Glutamatergic neuron (in vitro differentiated cells): ENCODE measurements around the gene SLC6A11. TPM values are rescaled to one million over a fixed set of nuclear protein-coding genes. Genes with fewer than 3 reads are reported as not detected.

ENCODE experiments used
- DNase-seq: peaks from one replicate; pipeline ENCODE4 v3.0.0; 2022
- H3K27ac Mint-ChIP-seq: one replicate; pipeline ENCODE4 v1.8.0; 2020; ENCODE audit warnings: mild to moderate bottlenecking, mixed read lengths, inconsistent platforms; ENCODE audit not compliant: unreplicated experiment
- H3K27me3 Mint-ChIP-seq: one replicate; pipeline ENCODE4 v1.8.0; 2020; ENCODE audit warnings: mild to moderate bottlenecking, moderate library complexity, mixed read lengths, inconsistent platforms; ENCODE audit not compliant: unreplicated experiment
- H3K36me3 Mint-ChIP-seq: one replicate; pipeline ENCODE4 v1.8.0; 2020; ENCODE audit warnings: mild to moderate bottlenecking, mixed read lengths, inconsistent platforms; ENCODE audit not compliant: unreplicated experiment
- H3K4me1 Mint-ChIP-seq: one replicate; pipeline ENCODE4 v1.8.0; 2020; ENCODE audit warnings: mild to moderate bottlenecking, low read depth, mixed read lengths, inconsistent platforms; ENCODE audit not compliant: unreplicated experiment
- H3K4me3 Mint-ChIP-seq: one replicate; pipeline ENCODE4 v1.8.0; 2020; ENCODE audit warnings: mild to moderate bottlenecking, mixed read lengths, inconsistent platforms; ENCODE audit not compliant: unreplicated experiment
- H3K9me3 Mint-ChIP-seq: one replicate; pipeline ENCODE4 v1.8.0; 2020; ENCODE audit warnings: mild to moderate bottlenecking, moderate library complexity, mixed read lengths, inconsistent platforms; ENCODE audit not compliant: unreplicated experiment
- total RNA-seq: library from RNA; stranded (reverse); fragmentation: NEBNext Ultra II Directional; extraction: Animal tissue kit (Norgen Biotek cat#: 25700); gene quantifications from one replicate; pipeline ENCODE4 v1.2.1, GENCODE V29; 2021; ENCODE audit not compliant: unreplicated experiment
- TF ChIP-seq, protein P1 (sequence below): fragments of 200-600 bp; sonication (generic); IDR thresholded peaks from one replicate; pipeline ENCODE4 v1.5.0; 2021; ENCODE audit not compliant: partially characterized antibody, unreplicated experiment

SLC6A11 gene
- total RNA-seq, 1 donor from 2014 or later: not detected

DNA sequence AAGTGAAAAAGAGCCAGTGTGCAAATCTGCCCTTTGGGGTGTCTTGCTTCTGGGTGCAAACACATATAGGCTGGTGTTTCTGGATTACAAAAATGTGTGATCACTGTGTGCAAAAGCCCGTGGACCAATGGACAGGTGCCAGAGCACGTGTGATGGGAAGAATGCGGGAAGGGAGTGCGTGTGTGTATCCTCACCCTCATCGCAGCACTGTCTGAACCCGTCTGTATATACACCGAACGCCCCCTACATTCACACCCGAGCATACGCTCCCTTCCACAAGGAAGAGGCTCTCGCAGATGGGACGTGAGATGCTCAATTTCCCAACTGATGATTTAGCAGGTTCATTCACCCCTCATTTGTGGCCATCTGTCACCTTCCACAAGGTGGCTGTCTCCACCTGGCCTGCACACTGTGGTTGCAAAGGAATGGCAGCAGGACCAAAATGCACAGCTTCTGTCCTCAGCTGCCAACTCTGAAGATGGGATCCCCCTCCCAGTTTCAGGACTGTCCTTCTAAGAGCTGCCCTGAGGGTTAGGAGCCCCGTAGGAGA, 157.1 kb downstream of the SLC6A11 start:
- Mint-ChIP-seq H3K27ac (no peak overlapping the region), H3K4me1 (peaks cover 23% of the 10 kb centered on the region), H3K9me3 (peaks cover 14% of the 10 kb centered on the region), H3K36me3 (peaks cover 4% of the 10 kb centered on the region), H3K4me3 (no peak overlapping the region), H3K27me3 (peaks cover 19% of the 10 kb centered on the region)
- no peak for DNase-seq
- TF ChIP-seq, protein P1, sequence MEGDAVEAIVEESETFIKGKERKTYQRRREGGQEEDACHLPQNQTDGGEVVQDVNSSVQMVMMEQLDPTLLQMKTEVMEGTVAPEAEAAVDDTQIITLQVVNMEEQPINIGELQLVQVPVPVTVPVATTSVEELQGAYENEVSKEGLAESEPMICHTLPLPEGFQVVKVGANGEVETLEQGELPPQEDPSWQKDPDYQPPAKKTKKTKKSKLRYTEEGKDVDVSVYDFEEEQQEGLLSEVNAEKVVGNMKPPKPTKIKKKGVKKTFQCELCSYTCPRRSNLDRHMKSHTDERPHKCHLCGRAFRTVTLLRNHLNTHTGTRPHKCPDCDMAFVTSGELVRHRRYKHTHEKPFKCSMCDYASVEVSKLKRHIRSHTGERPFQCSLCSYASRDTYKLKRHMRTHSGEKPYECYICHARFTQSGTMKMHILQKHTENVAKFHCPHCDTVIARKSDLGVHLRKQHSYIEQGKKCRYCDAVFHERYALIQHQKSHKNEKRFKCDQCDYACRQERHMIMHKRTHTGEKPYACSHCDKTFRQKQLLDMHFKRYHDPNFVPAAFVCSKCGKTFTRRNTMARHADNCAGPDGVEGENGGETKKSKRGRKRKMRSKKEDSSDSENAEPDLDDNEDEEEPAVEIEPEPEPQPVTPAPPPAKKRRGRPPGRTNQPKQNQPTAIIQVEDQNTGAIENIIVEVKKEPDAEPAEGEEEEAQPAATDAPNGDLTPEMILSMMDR: no peak

- TF ChIP-seq, protein P1: no peak
- H3K36me3 Mint-ChIP-seq: peaks cover 4% of the 10 kb centered on the region
- peaks cover 7% of the 10 kb centered on the region for H3K9me3 Mint-ChIP-seq
- H3K4me1 Mint-ChIP-seq: peaks cover 16% of the 10 kb centered on the region
- no peak for DNase-seq
- no peak overlapping the region for H3K4me3 Mint-ChIP-seq
- no peak overlapping the region for H3K27ac Mint-ChIP-seq
- H3K27me3 Mint-ChIP-seq: peaks cover 15% of the 10 kb centered on the region
These were observed 158.1 kb downstream of the SLC6A11 start for GRCh38 chr3:10974131-10974530.

- Mint-ChIP-seq H3K4me1 (peaks cover 14% of the 10 kb centered on the region), H3K36me3 (peaks cover 4% of the 10 kb centered on the region), H3K27me3 (peaks cover 15% of the 10 kb centered on the region), H3K27ac (no peak overlapping the region), H3K4me3 (no peak overlapping the region), H3K9me3 (peaks cover 7% of the 10 kb centered on the region)
- DNase-seq: no peak
- TF ChIP-seq, protein P1: no peak
These were observed 158.8 kb downstream of the SLC6A11 start for GRCh38 chr3:10974746-10975375.

GRCh38 chr3:10975695-10976234, 159.7 kb downstream of the SLC6A11 start:
- Mint-ChIP-seq H3K4me3 (no peak overlapping the region), H3K9me3 (peaks cover 7% of the 10 kb centered on the region), H3K27me3 (peaks cover 15% of the 10 kb centered on the region), H3K4me1 (peaks cover 14% of the 10 kb centered on the region), H3K27ac (no peak overlapping the region), H3K36me3 (peaks cover 4% of the 10 kb centered on the region)
- DNase-seq: no peak
- TF ChIP-seq, protein P1: no peak

DNA sequence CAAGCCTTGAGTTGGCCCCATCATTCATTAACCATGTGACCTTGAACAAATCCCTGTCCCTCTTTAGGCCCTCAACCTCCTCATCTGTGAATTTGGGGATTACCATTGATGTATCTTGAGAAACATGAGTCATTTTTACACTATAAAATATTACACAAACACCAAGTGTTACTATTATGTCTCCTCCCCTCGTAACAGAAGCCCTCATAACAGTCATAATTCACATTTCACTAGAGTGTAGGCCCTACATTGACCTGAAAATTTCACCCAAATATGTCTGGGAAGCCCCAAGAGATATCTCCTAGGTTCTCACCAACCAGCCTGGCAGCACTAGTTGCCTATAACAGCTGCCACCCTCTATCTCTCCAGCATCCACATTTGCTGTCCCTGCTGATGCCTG, 160.7 kb downstream of the SLC6A11 start:
- Mint-ChIP-seq H3K27ac (no peak overlapping the region), H3K9me3 (peaks cover 7% of the 10 kb centered on the region), H3K4me3 (no peak overlapping the region), H3K36me3 (peaks cover 4% of the 10 kb centered on the region), H3K27me3 (peaks cover 12% of the 10 kb centered on the region), H3K4me1 (peaks cover 14% of the 10 kb centered on the region)
- no peak for DNase-seq
- TF ChIP-seq, protein P1: no peak
